GM18517 (cell line): ENCODE measurements around the gene CLEC14A.

Experiments
- ATAC-seq: cut with Tn5 transposase; IDR thresholded peaks from one replicate; pipeline ENCODE4 v1.9.1; 2021; ENCODE audit warnings: mild to moderate bottlenecking, moderate library complexity; ENCODE audit not compliant: unreplicated experiment

CLEC14A gene

GRCh38 chr14:38206689-38207376 lies 49.1 kb downstream of the CLEC14A start:
- no peak for ATAC-seq

GRCh38 chr14:38205949-38206665 lies 49.8 kb downstream of the CLEC14A start:
- ATAC-seq, result no peak

- ATAC-seq, result no peak
These were observed 50.6 kb downstream of the CLEC14A start for GRCh38 chr14:38205119-38205813.

DNA sequence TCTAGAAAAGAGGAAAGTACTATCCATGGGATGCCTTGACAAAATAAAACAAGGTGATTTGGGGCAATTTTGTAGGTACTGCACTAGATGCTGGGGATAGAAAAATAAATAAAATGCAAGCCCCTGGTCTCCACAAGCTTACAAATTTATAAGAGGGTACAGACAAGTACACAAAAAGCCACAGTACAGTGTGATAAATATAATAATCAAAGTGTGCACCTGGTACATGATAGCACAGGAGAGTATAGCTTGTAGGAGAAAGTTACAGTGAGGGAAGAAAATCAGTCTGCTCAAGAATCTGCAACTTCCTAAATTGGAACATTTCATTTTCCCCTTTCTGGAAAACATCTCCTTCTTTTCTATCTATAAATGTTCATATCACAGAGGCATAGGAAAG lies 51.2 kb downstream of the CLEC14A start:
- ATAC-seq, result no peak
